Testis (tissue), 3 donors: ENCODE results near the gene GRM8. TPM values are rescaled to one million over a fixed set of nuclear protein-coding genes. Genes with fewer than 3 reads are reported as not detected.

Experiments
- DNase-seq: peaks from one replicate; pipeline ENCODE4 v3.0.0-alpha.2; 2019
- H3K27ac ChIP-seq, 2 donors: fragments of 200-600 bp; sonication (generic); one replicate each; pipeline ENCODE4 v1.5.1; 2019
- H3K27me3 ChIP-seq: fragments of 200-600 bp; sonication (generic); one replicate; pipeline ENCODE4 v1.5.1; 2019
- H3K36me3 ChIP-seq: fragments of 200-600 bp; sonication (generic); one replicate; pipeline ENCODE4 v1.5.1; 2017; ENCODE audit warnings: low read depth; ENCODE audit errors: missing control alignments
- H3K4me1 ChIP-seq: fragments of 200-600 bp; sonication (generic); one replicate; pipeline ENCODE4 v1.5.1; 2019
- H3K4me3 ChIP-seq, 2 donors: fragments of 200-600 bp; sonication (generic); one replicate each; pipeline ENCODE4 v1.5.1; 2017 to 2019
- H3K9me3 ChIP-seq: fragments of 200-600 bp; sonication (generic); one replicate; pipeline ENCODE4 v1.5.1; 2017
- CTCF ChIP-seq, 3 experiments: fragments of 450-650 bp in 2 of 3; fragments of 200-600 bp in 1 of 3; sonication (generic) in 1 of 3; IDR thresholded peaks; one replicate each; pipeline ENCODE4 v1.5.1; 2016 to 2019; ENCODE audit warnings: antibody characterized with exemption in 3 of 3, mild to moderate bottlenecking in 2 of 3, moderate library complexity in 1 of 3
- POLR2A ChIP-seq: fragments of 450-650 bp; IDR thresholded peaks from one replicate; pipeline ENCODE4 v1.6.1; 2017; ENCODE audit warnings: antibody characterized with exemption, mild to moderate bottlenecking, moderate library complexity
- WGBS, 2 donors: methylation state at CpG; one replicate each; pipeline ENCODE4 v1.1.5; 2018; 5-methylcytosine and 5-hydroxymethylcytosine counted together
- intact Hi-C: fragments of 100-400 bp; cut with DNase I; formaldehyde crosslinking; loops from one replicate; pipeline ENCODE4 v1.15.1; 2023; ENCODE audit warnings: low total_unique reads
- polyA plus RNA-seq: library from polyadenylated mRNA; stranded (reverse); fragments of 350-450 nt; fragmentation: Illumina TruSeq; extraction: RNeasy Lipid Tissue Mini Kit (QIAGEN cat#74804); gene quantifications from one replicate; pipeline ENCODE4 v1.2.3, GENCODE V29; 2014; ENCODE audit warnings: low read depth, low replicate concordance; ENCODE audit not compliant: insufficient read depth
- total RNA-seq, 2 donors: library from RNA; depleted of rRNA; stranded (reverse); fragments of >200 nt; gene quantifications; one replicate each; pipeline ENCODE4 v1.2.3, GENCODE V29; 2016

GRM8 gene
- total and polyA plus RNA-seq, 3 donors from 2014 or later, result 7.1 to 8.2 (median 7.1) TPM

- Histone ChIP-seq H3K36me3 (no peaks in the 10 kb centered on the region), H3K9me3 (no peaks in the 10 kb centered on the region), H3K27me3 (no peaks in the 10 kb centered on the region), H3K27ac (no peak overlapping the region), H3K4me1 (no peaks in the 10 kb centered on the region), H3K4me3 (no peak overlapping the region)
- TF ChIP-seq POLR2A, result no peak
- TF ChIP-seq CTCF (IDR thresholded peaks at IDR 0.05), result no peak
- WGBS, 2 donors, result 55 to 88% methylated on average over 4 to 17 of the region's 17 CpGs
- DNase-seq, result no peak
- intact Hi-C loops, result no loop called here
Observed at GRCh38 chr7:126958367-126958766, 294.4 kb downstream of the GRM8 start.

DNA sequence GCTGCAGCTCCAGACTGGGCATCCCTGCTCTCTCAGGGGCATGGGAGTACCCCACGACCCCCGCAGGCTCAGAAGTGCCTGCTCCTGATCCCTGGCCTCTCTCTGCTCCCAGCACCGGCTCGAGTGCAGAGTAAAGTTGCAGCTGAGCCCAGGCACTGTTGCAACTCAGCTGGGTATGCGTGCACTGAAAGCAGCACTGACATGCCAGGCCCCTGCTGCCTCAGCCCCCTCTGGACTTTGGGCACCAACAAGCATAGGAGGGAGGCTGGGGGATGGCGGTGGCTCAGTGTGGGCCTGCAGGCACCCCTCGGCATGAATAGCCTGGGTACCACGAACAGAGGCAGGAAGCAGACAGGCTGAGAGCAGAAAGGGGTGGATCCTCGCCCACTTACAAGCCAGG is 295.3 kb downstream of the GRM8 start:
- Histone ChIP-seq H3K36me3 (no peaks in the 10 kb centered on the region), H3K4me1 (no peaks in the 10 kb centered on the region), H3K9me3 (no peaks in the 10 kb centered on the region), H3K27ac (no peak overlapping the region), H3K27me3 (no peaks in the 10 kb centered on the region), H3K4me3 (no peak overlapping the region)
- intact Hi-C loops, result no loop called here
- TF ChIP-seq POLR2A (no peak), CTCF (IDR thresholded peaks at IDR 0.05) (no peak)
- no peak for DNase-seq
- 70 to 78% methylated on average over 7 to 8 of the region's 9 CpGs for WGBS, 2 donors

DNA sequence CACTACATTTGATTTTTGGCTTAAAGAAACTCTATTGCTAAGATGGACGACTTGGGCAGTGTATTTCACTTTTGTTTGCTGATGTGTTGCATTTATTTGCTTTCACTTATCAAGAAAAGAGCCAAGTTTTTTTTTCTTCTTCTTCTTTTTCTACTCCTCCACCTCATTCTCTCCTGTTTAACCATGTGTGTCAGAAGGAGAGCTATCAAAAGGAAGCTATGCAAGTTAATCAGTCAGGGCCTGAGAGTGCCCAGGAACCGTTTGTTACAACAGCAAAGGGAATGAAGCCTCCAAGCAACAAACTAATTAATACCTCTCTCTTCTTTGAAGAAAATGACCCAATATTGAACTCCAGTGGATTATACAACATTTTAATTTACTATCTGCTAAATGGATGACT is 299.3 kb downstream of the GRM8 start:
- H3K9me3 ChIP-seq, result no peaks in the 10 kb centered on the region
- H3K4me3 ChIP-seq, result no peak overlapping the region
- no peak for TF ChIP-seq POLR2A
- no peak for TF ChIP-seq CTCF (IDR thresholded peaks at IDR 0.05)
- intact Hi-C loops, result no loop called here
- no peak for DNase-seq
- no peaks in the 10 kb centered on the region for H3K36me3 ChIP-seq
- WGBS, 2 donors, result 38 to 46% methylated on average over 2 of the region's 2 CpGs
- no peaks in the 10 kb centered on the region for H3K27me3 ChIP-seq
- no peaks in the 10 kb centered on the region for H3K4me1 ChIP-seq
- no peak overlapping the region for H3K27ac ChIP-seq

DNA sequence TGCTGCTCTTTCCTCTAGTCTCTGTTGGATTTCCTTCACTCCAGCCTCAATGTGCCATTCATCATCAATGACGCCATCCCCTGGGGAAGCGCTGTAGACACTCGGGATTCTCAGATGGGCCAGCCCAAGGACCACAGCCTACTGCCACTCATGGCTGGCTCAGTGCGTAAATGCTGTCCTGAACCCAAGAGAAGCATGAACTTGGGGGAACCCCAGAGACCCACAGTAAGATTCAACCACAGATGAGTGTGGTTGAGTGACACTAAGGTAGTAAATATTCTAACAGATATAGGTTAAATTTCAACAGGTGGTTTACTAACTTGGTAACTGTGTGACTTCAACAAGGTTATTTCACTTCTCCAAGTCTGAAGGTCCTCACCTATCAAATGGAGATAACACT is 304.1 kb downstream of the GRM8 start:
- Histone ChIP-seq H3K9me3 (no peaks in the 10 kb centered on the region), H3K27me3 (no peaks in the 10 kb centered on the region), H3K27ac (no peak overlapping the region), H3K4me1 (no peaks in the 10 kb centered on the region), H3K4me3 (no peak overlapping the region), H3K36me3 (no peaks in the 10 kb centered on the region)
- no peak for DNase-seq
- TF ChIP-seq POLR2A (no peak), CTCF (IDR thresholded peaks at IDR 0.05) (no peak)
- WGBS, 2 donors, result 80 to 93% methylated on average over 2 to 4 of the region's 4 CpGs
- intact Hi-C loops, result no loop called here

GRCh38 chr7:126940723-126941307 is 311.9 kb downstream of the GRM8 start:
- no peaks in the 10 kb centered on the region for H3K27me3 ChIP-seq
- intact Hi-C loops, result no loop called here
- 78 to 80% methylated on average over 4 of the region's 4 CpGs for WGBS, 2 donors
- H3K27ac ChIP-seq, result no peak overlapping the region
- no peak for TF ChIP-seq CTCF (IDR thresholded peaks at IDR 0.05)
- no peaks in the 10 kb centered on the region for H3K36me3 ChIP-seq
- H3K4me1 ChIP-seq, result no peaks in the 10 kb centered on the region
- no peak overlapping the region for H3K4me3 ChIP-seq
- no peak for DNase-seq
- no peaks in the 10 kb centered on the region for H3K9me3 ChIP-seq
